IPS-15b (cell line): ENCODE measurements around the gene AMER2.

Experiments
- H3K27me3 ChIP-seq: one replicate; pipeline ENCODE4 v1.6.1; 2013; ENCODE audit warnings: low read length; ENCODE audit not compliant: control insufficient read depth, insufficient read depth
- H3K36me3 ChIP-seq: one replicate; pipeline ENCODE4 v1.6.1; 2013; ENCODE audit warnings: low read length; ENCODE audit not compliant: control insufficient read depth, insufficient read depth
- H3K4me1 ChIP-seq: one replicate; pipeline ENCODE4 v1.6.1; 2013; ENCODE audit warnings: mild to moderate bottlenecking, low read length; ENCODE audit not compliant: control insufficient read depth, insufficient read depth
- H3K4me3 ChIP-seq: one replicate; pipeline ENCODE4 v1.5.1; 2013; ENCODE audit warnings: low read depth, low read length
- H3K9ac ChIP-seq: one replicate; pipeline ENCODE4 v1.6.1; 2013; ENCODE audit warnings: low read depth, mild to moderate bottlenecking, low read length
- H3K9me3 ChIP-seq: one replicate; pipeline ENCODE4 v1.6.1; 2013; ENCODE audit warnings: mild to moderate bottlenecking, low read length; ENCODE audit not compliant: control insufficient read depth, insufficient read depth

The AMER2 gene

DNA sequence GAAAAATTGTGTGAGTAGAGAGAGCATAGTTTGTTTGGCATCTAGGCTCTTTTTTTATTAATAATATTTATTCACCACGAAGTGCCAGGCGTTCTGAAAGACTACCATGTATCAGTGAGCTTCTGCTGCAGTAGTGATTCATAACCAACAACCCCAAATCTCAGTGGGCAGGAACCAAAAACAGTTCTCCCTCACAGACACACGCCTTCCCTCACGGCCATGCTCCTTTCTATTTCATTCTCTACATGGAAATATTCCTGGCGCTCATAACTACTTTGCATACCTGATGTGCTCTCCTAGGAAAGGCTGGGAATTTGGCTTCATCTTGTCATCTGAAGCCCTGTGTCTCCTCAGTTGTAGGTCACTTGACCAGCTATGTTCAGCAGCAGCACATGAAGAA lies 26.6 kb upstream of the AMER2 start:
- Histone ChIP-seq H3K9me3 (no peaks in the 10 kb centered on the region), H3K9ac (no peak overlapping the region), H3K4me3 (no peak overlapping the region), H3K27me3 (no peaks in the 10 kb centered on the region), H3K36me3 (no peaks in the 10 kb centered on the region), H3K4me1 (no peaks in the 10 kb centered on the region)

DNA sequence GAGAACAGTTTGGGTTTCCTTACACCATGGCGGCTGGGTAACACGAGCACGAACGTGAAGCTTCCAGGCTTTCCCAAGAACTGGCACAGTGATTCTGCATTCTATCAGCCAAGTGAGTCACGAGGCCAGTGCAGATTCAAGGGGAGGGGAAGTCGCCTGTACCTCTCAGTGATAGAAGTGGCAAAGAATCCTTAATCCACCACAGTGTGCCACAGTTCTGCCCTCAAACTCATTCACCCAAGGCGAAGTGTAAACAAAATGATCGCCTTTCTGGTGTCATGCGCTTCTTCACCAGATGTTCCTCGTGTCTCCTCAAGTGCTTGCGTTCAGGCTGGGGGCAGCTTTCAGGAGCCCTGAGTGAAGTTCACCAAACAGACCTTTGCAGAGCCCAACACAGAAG lies 24.9 kb upstream of the AMER2 start:
- no peak overlapping the region for H3K4me3 ChIP-seq
- no peaks in the 10 kb centered on the region for H3K9me3 ChIP-seq
- H3K27me3 ChIP-seq, result no peaks in the 10 kb centered on the region
- no peak overlapping the region for H3K9ac ChIP-seq
- H3K4me1 ChIP-seq, result no peaks in the 10 kb centered on the region
- no peaks in the 10 kb centered on the region for H3K36me3 ChIP-seq

DNA sequence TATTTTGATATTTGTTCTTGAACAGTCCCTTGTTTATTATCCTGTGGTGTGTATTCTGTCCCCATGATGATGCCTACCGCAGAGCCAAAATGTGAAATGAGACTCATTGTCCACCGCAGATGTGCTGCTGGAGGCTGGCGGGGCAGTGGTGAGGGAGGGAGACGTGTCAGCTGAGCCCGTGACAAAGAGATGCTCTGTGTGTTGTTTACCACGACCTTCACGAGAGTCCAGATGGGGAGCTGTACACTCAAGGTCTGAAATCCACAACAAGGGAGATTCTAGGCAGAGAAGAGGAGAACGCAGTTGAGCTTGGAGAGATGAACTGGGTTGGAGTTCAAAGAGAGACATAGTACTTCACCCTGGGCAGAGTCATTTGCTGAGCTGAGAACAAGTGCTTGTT lies 20.8 kb upstream of the AMER2 start:
- peaks cover 7% of the 10 kb centered on the region for H3K27me3 ChIP-seq
- no peak overlapping the region for H3K9ac ChIP-seq
- no peak overlapping the region for H3K4me3 ChIP-seq
- no peaks in the 10 kb centered on the region for H3K9me3 ChIP-seq
- no peaks in the 10 kb centered on the region for H3K4me1 ChIP-seq
- no peaks in the 10 kb centered on the region for H3K36me3 ChIP-seq

DNA sequence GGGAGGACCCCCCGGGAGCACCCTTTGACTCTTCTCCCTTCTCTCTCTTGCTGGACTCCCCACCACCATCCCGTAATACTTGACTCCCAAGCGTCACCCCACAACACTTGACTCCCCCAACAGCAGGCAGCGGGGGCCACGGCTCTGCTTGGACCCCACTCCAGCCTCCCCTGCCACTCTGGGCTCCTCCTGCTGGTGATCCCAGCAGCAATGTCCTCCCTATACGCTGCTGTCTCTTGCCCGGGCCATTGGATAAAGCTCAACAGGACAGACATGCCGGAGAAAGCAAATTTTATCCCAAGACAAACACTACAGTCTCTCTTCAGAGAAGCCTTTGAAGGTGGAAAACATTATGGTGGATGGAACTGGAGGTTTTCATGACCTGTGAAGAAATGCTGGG lies 20.4 kb upstream of the AMER2 start:
- Histone ChIP-seq H3K9me3 (no peaks in the 10 kb centered on the region), H3K27me3 (peaks cover 7% of the 10 kb centered on the region), H3K4me3 (no peak overlapping the region), H3K4me1 (no peaks in the 10 kb centered on the region), H3K36me3 (no peaks in the 10 kb centered on the region), H3K9ac (no peak overlapping the region)

DNA sequence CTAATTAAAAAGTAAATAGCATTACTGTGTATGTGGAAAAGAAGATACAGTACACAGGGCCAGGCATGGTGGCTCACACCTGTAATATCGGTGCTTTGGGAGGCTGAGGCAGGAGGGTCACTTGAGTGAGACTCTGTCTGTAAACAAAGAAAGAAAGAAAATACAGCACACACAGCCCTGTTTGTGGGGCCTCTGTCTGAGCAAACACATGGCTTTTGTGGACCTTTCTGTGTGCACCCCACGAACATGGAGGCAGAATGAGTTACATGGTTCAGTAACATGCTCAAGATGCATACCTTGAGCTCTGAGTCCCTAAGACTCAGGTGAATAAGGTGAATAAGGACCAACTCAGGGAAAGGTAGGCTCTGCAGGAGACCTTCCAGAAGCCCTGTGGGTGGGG lies 20.0 kb upstream of the AMER2 start:
- H3K9ac ChIP-seq, result no peak overlapping the region
- H3K36me3 ChIP-seq, result no peaks in the 10 kb centered on the region
- H3K4me3 ChIP-seq, result no peak overlapping the region
- peaks cover 7% of the 10 kb centered on the region for H3K27me3 ChIP-seq
- H3K4me1 ChIP-seq, result no peaks in the 10 kb centered on the region
- H3K9me3 ChIP-seq, result no peaks in the 10 kb centered on the region

DNA sequence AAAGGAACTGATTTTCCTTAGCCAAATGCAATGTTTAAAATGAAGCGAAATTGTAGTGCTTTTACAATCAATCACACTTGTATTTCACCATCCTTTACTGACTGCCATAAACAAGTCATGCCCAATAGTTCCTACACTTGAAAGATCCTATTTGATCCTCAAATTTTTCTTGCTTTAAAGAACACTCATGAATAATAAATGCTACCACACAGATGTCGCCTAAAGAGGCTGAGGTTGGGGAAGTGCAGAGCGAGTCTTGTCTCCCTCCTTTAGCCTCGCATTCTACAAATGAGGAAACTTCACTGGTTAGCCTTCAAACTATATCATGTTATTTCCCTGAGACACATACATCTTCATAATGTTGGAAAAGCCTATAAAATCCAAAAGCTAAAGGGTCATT lies 18.7 kb upstream of the AMER2 start:
- Histone ChIP-seq H3K27me3 (peaks cover 7% of the 10 kb centered on the region), H3K9ac (no peak overlapping the region), H3K4me1 (no peaks in the 10 kb centered on the region), H3K36me3 (no peaks in the 10 kb centered on the region), H3K4me3 (no peak overlapping the region), H3K9me3 (no peaks in the 10 kb centered on the region)

DNA sequence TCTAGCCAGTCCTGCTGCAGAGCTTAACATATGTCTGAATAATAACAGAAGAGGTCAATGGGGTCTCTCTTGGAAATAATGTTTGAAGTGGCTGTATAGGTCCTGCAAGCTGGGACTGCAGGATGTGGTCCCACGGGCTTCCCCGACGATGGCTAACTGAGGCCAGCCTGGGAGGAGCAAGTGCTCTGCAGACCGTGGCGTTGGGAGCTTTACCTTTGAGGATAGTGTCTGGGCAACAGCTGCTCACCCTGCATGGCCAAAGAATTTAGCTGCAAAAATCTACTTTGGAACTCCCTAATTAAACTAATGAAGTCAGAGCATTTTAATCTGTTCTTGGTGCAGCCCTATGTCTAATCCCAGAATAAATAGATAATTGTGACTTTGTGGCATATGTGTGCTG lies 18.2 kb upstream of the AMER2 start:
- Histone ChIP-seq H3K4me3 (no peak overlapping the region), H3K27me3 (peaks cover 7% of the 10 kb centered on the region), H3K9me3 (no peaks in the 10 kb centered on the region), H3K36me3 (no peaks in the 10 kb centered on the region), H3K4me1 (no peaks in the 10 kb centered on the region), H3K9ac (no peak overlapping the region)

DNA sequence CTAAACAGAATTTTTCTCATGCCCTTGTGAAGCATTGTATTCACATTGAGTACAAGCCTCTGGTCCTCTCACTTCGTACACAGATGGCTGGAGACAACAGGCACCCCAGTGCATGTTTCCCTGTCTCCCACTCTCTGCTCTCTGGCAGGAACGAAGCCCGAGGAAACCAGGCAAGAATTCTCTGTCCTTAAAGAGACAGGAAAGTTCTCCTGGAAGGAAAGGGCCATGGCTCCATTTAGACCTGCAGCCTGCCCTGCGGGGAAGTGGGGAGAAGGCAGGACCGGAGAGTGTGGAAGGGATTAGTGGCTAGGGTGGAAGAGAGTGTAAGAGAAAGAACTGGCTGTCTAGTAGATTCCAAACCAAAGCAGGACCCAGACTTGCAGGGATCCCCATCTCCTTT lies 15.5 kb upstream of the AMER2 start:
- Histone ChIP-seq H3K4me1 (no peaks in the 10 kb centered on the region), H3K4me3 (no peak overlapping the region), H3K36me3 (no peaks in the 10 kb centered on the region), H3K27me3 (peaks cover 7% of the 10 kb centered on the region), H3K9me3 (no peaks in the 10 kb centered on the region), H3K9ac (no peak overlapping the region)

DNA sequence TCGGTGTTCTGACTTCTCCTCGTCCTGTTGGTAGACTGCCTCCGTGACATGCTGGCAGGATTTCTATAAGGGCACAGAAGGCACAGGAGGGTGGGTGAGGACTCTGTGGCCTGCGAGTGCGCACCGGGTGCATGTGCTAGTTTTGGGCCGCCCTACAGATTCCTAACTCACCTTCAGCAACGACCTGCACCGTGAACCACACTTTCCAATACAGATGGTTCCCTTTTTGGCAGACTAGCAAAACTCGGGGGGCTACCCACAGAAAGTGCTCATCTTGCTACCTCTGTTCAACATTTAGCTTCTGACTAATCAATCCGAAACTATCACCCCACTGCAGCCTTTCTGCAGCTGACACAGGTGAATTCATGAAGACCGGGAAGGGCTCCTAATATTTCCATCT lies 14.1 kb upstream of the AMER2 start:
- H3K4me3 ChIP-seq, result no peak overlapping the region
- H3K27me3 ChIP-seq, result peaks cover 7% of the 10 kb centered on the region

DNA sequence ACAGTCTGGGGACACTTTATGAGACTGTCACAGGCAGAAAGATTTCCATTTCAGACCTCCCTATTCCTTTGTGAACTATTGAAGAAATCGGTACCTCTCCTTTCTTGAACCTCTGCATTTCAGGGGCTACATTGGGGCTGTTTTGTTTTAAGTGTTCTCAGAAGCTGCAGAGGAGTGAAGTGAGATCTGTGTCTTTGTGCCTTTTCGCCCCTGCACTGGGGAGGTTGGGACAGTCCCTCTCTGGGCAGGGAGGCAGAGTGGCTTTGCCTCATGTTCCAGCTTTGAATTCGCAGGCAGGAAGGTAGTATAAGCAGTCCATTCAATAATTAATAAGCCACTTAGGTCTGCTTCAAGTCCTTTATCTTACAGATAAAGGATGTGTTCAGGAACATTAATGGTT lies 9.5 kb upstream of the AMER2 start:
- no peaks in the 10 kb centered on the region for H3K4me1 ChIP-seq
- H3K27me3 ChIP-seq, result no peaks in the 10 kb centered on the region
- no peaks in the 10 kb centered on the region for H3K36me3 ChIP-seq
- no peaks in the 10 kb centered on the region for H3K9me3 ChIP-seq
- no peak overlapping the region for H3K9ac ChIP-seq
- H3K4me3 ChIP-seq, result no peak overlapping the region

More for the DNA sequence above, 14.1 kb upstream of the AMER2 start:
- Histone ChIP-seq H3K9me3 (no peaks in the 10 kb centered on the region), H3K9ac (no peak overlapping the region), H3K36me3 (no peaks in the 10 kb centered on the region), H3K4me1 (no peaks in the 10 kb centered on the region)

DNA sequence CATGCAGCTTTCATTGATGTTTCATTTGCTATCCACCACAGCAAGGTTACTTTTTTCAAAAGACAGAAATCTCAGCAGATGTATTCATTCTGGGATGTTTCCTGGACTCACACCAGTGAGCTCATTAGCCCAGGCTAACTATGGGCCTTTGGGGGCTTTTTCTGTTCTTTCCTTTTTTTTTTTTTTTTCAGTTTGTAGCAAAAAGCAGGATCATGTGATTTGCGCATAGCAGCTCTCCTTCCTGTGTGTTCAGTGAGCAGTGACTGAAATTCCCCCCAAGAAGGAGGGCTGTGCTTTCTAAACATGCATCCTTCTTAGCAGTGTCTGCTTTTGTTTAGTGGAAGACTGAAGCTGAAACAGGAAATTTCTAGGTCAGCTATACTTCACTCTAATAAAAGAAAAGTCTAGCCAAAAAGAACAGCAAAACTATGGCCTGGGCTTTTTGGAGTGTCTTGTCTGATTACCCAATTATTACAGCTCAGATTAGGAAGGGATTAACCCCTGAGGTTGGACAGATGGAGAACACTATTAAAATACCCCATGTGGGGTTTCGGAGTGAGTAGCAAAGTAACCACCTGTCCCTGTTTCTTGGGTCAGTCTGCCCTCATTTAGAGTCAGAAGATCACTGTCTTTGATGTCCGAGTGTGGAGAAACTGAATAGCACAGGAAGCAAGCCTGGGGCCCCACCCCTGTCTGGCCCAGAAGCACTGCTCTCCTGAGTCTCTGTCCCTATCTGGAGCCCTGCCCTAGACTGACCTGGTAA lies 8.9 kb upstream of the AMER2 start:
- Histone ChIP-seq H3K9ac (no peak overlapping the region), H3K4me3 (no peak overlapping the region), H3K9me3 (no peaks in the 10 kb centered on the region)

DNA sequence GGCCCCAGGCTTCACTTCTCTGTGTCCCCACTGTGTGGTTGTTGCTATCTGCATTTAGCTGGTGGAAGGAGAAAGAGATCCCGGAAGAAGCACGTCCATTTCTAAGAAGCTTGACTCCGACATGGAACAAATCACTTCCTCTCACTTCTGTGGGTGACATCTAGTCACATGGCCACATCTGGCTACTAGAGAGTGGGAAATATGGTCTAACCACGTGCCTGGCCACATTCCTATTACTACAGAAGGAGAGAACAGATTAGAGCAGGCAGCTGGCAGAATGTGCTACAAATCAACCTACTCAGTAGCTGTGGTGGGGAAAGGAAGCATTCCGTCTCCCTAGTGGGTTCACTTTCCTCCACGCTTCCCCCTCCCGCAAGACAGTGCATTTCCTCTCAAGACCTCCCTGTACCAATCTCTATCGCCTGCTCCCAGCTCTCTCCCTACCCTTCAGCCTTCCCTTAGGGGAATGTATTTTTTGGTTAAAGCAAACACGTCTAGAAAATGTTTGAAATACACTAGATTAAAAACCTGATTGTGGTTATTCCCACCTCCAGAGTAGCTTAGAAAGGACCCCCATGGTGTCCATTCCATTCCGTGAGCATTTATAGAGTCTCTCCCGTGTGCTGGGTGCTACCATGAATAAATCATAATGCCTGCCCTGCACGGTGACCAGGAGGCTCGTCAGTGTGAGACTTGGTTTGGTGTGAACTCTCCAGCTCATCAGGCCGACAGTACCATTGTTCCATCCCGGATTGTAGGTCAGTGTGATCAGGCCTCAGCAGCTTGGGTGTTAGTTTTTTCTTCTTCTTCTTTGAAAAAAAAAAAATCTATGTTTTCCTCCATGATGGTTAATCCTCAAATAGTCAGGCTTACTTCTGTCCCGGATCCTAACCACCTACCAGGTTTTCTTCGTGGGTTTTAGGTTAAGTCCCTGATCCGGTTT lies 8.0 kb upstream of the AMER2 start:
- H3K4me1 ChIP-seq, result no peaks in the 10 kb centered on the region
- no peak overlapping the region for H3K9ac ChIP-seq
- no peaks in the 10 kb centered on the region for H3K9me3 ChIP-seq
- H3K4me3 ChIP-seq, result no peak overlapping the region
- H3K27me3 ChIP-seq, result peaks cover 5% of the 10 kb centered on the region
- no peaks in the 10 kb centered on the region for H3K36me3 ChIP-seq

More for the DNA sequence above, 8.9 kb upstream of the AMER2 start:
- H3K27me3 ChIP-seq, result peaks cover 3% of the 10 kb centered on the region
- H3K36me3 ChIP-seq, result no peaks in the 10 kb centered on the region
- no peaks in the 10 kb centered on the region for H3K4me1 ChIP-seq
